Psoas muscle (tissue), 8 donors: ENCODE results near the gene ODR4. TPM values are rescaled to one million over a fixed set of nuclear protein-coding genes. Genes with fewer than 3 reads are reported as not detected.
"Not testable (repeated sequence)": the region's sequence is repeated elsewhere in the genome, so short reads cannot be mapped to it uniquely, and the experiment has no call there.

Experiments used
- ATAC-seq, 4 donors: fragments of 200-7000 bp; cut with Tn5 transposase; one replicate each; pipeline ENCODE4 v1.9.1; 2020; ENCODE audit warnings: moderate library complexity in 3 of 4, mild to moderate bottlenecking in 2 of 4
- DNase-seq, 2 donors: peaks; one replicate each; pipeline ENCODE4 v3.0.0-alpha.2; 2020
- H3K27ac ChIP-seq: fragments of 200-600 bp; one replicate; pipeline ENCODE4 v1.8.0; 2022
- H3K27me3 ChIP-seq, 3 donors: fragments of 200-600 bp in 1 of 3; one replicate each; pipeline versions ENCODE4 v1.6.1 to v1.8.0; 2013 to 2022; ENCODE audit warnings: low read length in 2 of 3, mild to moderate bottlenecking in 2 of 3, moderate library complexity in 1 of 3; ENCODE audit not compliant: insufficient read depth in 3 of 3
- H3K36me3 ChIP-seq, 2 donors: fragments of 200-600 bp in 1 of 2; one replicate each; pipeline versions ENCODE4 v1.6.1 to v1.8.0; 2013 to 2022; ENCODE audit warnings: low read depth in 1 of 2, mild to moderate bottlenecking in 1 of 2, moderate library complexity in 1 of 2; ENCODE audit not compliant: insufficient read depth in 1 of 2
- H3K4me1 ChIP-seq: fragments of 200-600 bp; one replicate; pipeline ENCODE4 v1.8.0; 2022
- H3K4me3 ChIP-seq: fragments of 200-600 bp; one replicate; pipeline ENCODE4 v1.8.0; 2022; ENCODE audit warnings: mild to moderate bottlenecking
- H3K9me3 ChIP-seq: fragments of 200-600 bp; one replicate; pipeline ENCODE4 v1.8.0; 2022
- CTCF ChIP-seq: fragments of 200-600 bp; IDR thresholded peaks from one replicate; pipeline ENCODE4 v1.8.0; 2022; ENCODE audit warnings: antibody characterized with exemption
- WGBS, 3 donors: extraction: QIAGEN DNeasy Blood & Tissue Kit; methylation state at CpG; one replicate each; pipeline versions ENCODE4 v1.1.6 to v1.1.7; 2013; 5-methylcytosine and 5-hydroxymethylcytosine counted together
- intact Hi-C, 2 donors: fragments of 100-400 bp; cut with DNase I; formaldehyde crosslinking; loops; one replicate each; pipeline versions ENCODE4 v1.11.0 to v1.14.2; 2022
- polyA plus RNA-seq, 3 donors: library from polyadenylated mRNA; stranded (reverse); fragments of 200-250 nt; gene quantifications; one replicate each; pipeline ENCODE4 v1.2.3, GENCODE V29; 2013
- total RNA-seq, 4 donors: library from RNA; stranded (reverse); fragmentation: NEBNext Ultra II Directional in 2 of 4; extraction: Animal tissue kit (Norgen Biotek cat#: 25700) in 2 of 4; gene quantifications; one replicate each; pipeline versions ENCODE4 v1.2.1 to v1.2.4, GENCODE V29; 2021 to 2023
- donor health status: healthy with polysubstance abuse.
- donor health status: DM: no; HTN: no; CAD: no; lungs with moderate emphysema.
- donor health status: Bipolar disorder and iron deficiency.
- donor health status: healthy.
- donor health status: DM: yes; HTN: yes; CAD: no.
- donor health status: DM: no; HTN: no; CAD: no.
- donor health status: DM: no; HTN: no; CAD: no.
- donor health status: DM: yes; HTN: yes; CAD: no.

Gene ODR4
- total and polyA plus RNA-seq, 7 donors, result 7.6 to 12.1 (median 11.0) TPM

DNA sequence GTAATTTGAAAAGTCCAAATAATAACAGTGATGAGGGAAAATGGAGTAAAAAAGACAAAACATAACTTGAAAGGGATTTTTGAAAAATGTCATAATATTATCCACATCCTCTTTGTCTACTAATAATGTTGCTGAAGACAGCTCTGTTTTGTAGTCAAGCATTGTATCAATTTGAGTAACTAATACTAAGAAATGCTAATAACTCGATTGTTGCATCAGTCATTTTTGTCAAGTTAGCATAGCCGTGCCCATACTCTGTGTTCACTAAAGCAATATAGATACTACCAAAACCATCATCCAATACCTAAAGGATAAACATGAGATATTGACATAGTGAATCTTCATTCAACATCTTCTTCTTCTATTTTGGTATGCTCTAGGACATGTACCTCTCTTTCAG, 68.0 kb downstream of the ODR4 start:
- no peaks in the 10 kb centered on the region for H3K27me3 ChIP-seq
- no peak for TF ChIP-seq CTCF
- H3K9me3 ChIP-seq, result no peaks in the 10 kb centered on the region
- H3K36me3 ChIP-seq, result peaks cover 0 to 7% of the 10 kb centered on the region in 2 donors
- H3K4me1 ChIP-seq, result no peaks in the 10 kb centered on the region
- 92 to 95% (median 93%) methylated on average over 2 of the region's 2 CpGs for WGBS, 3 donors
- intact Hi-C loops, result no loop called here
- H3K27ac ChIP-seq, result no peak overlapping the region
- DNase-seq (no peak), ATAC-seq (no peak)
- no peak overlapping the region for H3K4me3 ChIP-seq

GRCh38 chr1:186446152-186446551, 70.5 kb downstream of the ODR4 start:
- no peak for TF ChIP-seq CTCF
- Histone ChIP-seq H3K4me3 (no peak overlapping the region), H3K4me1 (no peaks in the 10 kb centered on the region), H3K27ac (no peak overlapping the region), H3K27me3 (no peaks in the 10 kb centered on the region), H3K9me3 (no peaks in the 10 kb centered on the region), H3K36me3 (no peaks in the 10 kb centered on the region)
- no peak for DNase-seq
- WGBS, 3 donors, result 90 to 94% (median 90%) methylated on average over 4 of the region's 4 CpGs
- no peak for ATAC-seq
- intact Hi-C loops, result no loop called here

DNA sequence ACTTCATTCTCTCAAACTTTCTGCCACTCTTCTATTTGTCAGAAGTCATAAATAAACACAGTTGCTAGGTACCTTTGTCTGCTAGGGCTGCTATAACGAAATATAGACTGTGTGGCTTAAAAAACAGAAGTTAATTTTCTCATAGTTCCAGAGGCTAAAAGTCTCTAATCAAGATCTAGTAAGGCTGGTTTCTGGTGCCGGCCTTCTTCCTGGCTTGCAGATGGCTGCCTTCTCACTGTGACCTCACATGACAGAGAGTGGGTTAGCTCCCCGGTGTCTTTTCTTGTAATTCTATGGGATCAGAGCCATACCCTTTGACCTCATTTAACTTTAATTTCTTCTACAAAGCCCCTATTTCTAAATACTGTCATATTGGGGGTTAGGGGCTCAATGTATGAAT, 79.3 kb downstream of the ODR4 start:
- Histone ChIP-seq H3K27ac (no peak overlapping the region), H3K27me3 (no peaks in the 10 kb centered on the region), H3K4me1 (no peaks in the 10 kb centered on the region), H3K36me3 (no peaks in the 10 kb centered on the region), H3K9me3 (no peaks in the 10 kb centered on the region), H3K4me3 (no peak overlapping the region)
- intact Hi-C loops, result no loop called here
- ATAC-seq, result no peak
- TF ChIP-seq CTCF, result no peak
- DNase-seq, result no peak
- 64 to 71% (median 69%) methylated on average over 3 of the region's 3 CpGs for WGBS, 3 donors

GRCh38 chr1:186456729-186457255, 81.2 kb downstream of the ODR4 start:
- ATAC-seq (no peak), DNase-seq (no peak)
- Histone ChIP-seq H3K4me1 (no peaks in the 10 kb centered on the region), H3K4me3 (no peak overlapping the region), H3K36me3 (no peaks in the 10 kb centered on the region), H3K9me3 (no peaks in the 10 kb centered on the region), H3K27me3 (no peaks in the 10 kb centered on the region), H3K27ac (no peak overlapping the region)
- 60 to 78% (median 65%) methylated on average over 3 of the region's 3 CpGs for WGBS, 3 donors
- TF ChIP-seq CTCF, result no peak
- intact Hi-C loops, result no loop called here

GRCh38 chr1:186459161-186459560, 83.5 kb downstream of the ODR4 start:
- intact Hi-C loops, H3K27ac ChIP-seq, ATAC-seq, H3K9me3 ChIP-seq, H3K4me3 ChIP-seq, H3K27me3 ChIP-seq, H3K36me3 ChIP-seq, H3K4me1 ChIP-seq, DNase-seq: not testable (repeated sequence)
- 95 to 97% (median 95%) methylated on average over 14 of the region's 14 CpGs for WGBS, 3 donors
